Adipose tissue (tissue), 3 donors: Measurements from ENCODE around the gene RHOJ. TPM values are rescaled to one million over a fixed set of nuclear protein-coding genes. Genes with fewer than 3 reads are reported as not detected.

Experiments used
- H3K27ac ChIP-seq: one replicate; pipeline ENCODE4 v1.5.1; 2013; ENCODE audit warnings: low read depth, low read length
- WGBS, 3 donors: extraction: QIAGEN DNeasy Blood & Tissue Kit; methylation state at CpG; one replicate each; pipeline ENCODE4 v1.1.7; 2013; 5-methylcytosine and 5-hydroxymethylcytosine counted together
- polyA plus RNA-seq, 3 donors: library from polyadenylated mRNA; stranded (reverse); fragments of 200-250 nt; gene quantifications; one replicate each; pipeline ENCODE4 v1.2.3, GENCODE V29; 2013
- donor health status: healthy with polysubstance abuse.
- donor health status: Bipolar disorder and iron deficiency.
- donor health status: healthy.

RHOJ gene
- polyA plus RNA-seq, 3 donors = 3.9 to 22.0 (median 17.6) TPM

- 93 to 100% (median 93%) methylated on average over 2 of the region's 2 CpGs for WGBS, 3 donors
Measured at GRCh38 chr14:63203015-63203414, 1.2 kb upstream of the RHOJ start.

GRCh38 chr14:63203618-63204406 lies 431 bp upstream of the RHOJ start:
- no peak overlapping the region for H3K27ac ChIP-seq
- WGBS, 3 donors = 8 to 11% (median 10%) methylated on average over 11 of the region's 11 CpGs

More at GRCh38 chr14:63203015-63203414, 1.2 kb upstream of the RHOJ start:
- H3K27ac ChIP-seq = no peak overlapping the region

GRCh38 chr14:63205044-63205575 lies 867 bp downstream of the RHOJ start:
- WGBS, 3 donors = 37 to 57% (median 50%) methylated on average over 10 of the region's 10 CpGs
- H3K27ac ChIP-seq = no peak overlapping the region

- H3K27ac ChIP-seq = no peak overlapping the region
Measured at GRCh38 chr14:63205866-63206265, 1.6 kb downstream of the RHOJ start.

GRCh38 chr14:63209160-63209559 lies 4.9 kb downstream of the RHOJ start:
- 96 to 100% (median 97%) methylated on average over 1 of the region's 1 CpG for WGBS, 3 donors
- no peak overlapping the region for H3K27ac ChIP-seq

GRCh38 chr14:63210812-63211211 lies 6.6 kb downstream of the RHOJ start:
- WGBS, 3 donors = 0% methylated on average over 1 of the region's 1 CpG
- H3K27ac ChIP-seq = no peak overlapping the region

GRCh38 chr14:63212209-63212608 lies 8.0 kb downstream of the RHOJ start:
- 75 to 82% (median 77%) methylated on average over 2 of the region's 2 CpGs for WGBS, 3 donors

GRCh38 chr14:63212776-63213500 lies 8.7 kb downstream of the RHOJ start:
- 84 to 95% (median 91%) methylated on average over 2 of the region's 2 CpGs for WGBS, 3 donors
- no peak overlapping the region for H3K27ac ChIP-seq

More at GRCh38 chr14:63212209-63212608, 8.0 kb downstream of the RHOJ start:
- no peak overlapping the region for H3K27ac ChIP-seq

GRCh38 chr14:63214417-63215196 lies 10.4 kb downstream of the RHOJ start:
- WGBS, 3 donors = 74 to 85% (median 81%) methylated on average over 5 of the region's 5 CpGs
- no peak overlapping the region for H3K27ac ChIP-seq

- H3K27ac ChIP-seq = no peak overlapping the region
- 67 to 79% (median 79%) methylated on average over 3 of the region's 3 CpGs for WGBS, 3 donors
Measured at GRCh38 chr14:63220526-63220925, 16.3 kb downstream of the RHOJ start.

- H3K27ac ChIP-seq = no peak overlapping the region
- 64 to 84% (median 82%) methylated on average over 3 of the region's 3 CpGs for WGBS, 3 donors
Measured at GRCh38 chr14:63223596-63223995, 19.4 kb downstream of the RHOJ start.

- WGBS, 3 donors = 71 to 76% (median 74%) methylated on average over 4 of the region's 4 CpGs
- no peak overlapping the region for H3K27ac ChIP-seq
Measured at GRCh38 chr14:63224196-63224595, 20.0 kb downstream of the RHOJ start.

- WGBS, 3 donors = 61 to 68% (median 68%) methylated on average over 2 of the region's 2 CpGs
- H3K27ac ChIP-seq = no peak overlapping the region
Measured at GRCh38 chr14:63228217-63228616, 24.0 kb downstream of the RHOJ start.

GRCh38 chr14:63229330-63230059 lies 25.3 kb downstream of the RHOJ start:
- 64 to 81% (median 73%) methylated on average over 5 of the region's 5 CpGs for WGBS, 3 donors
- no peak overlapping the region for H3K27ac ChIP-seq

GRCh38 chr14:63231766-63232165 lies 27.5 kb downstream of the RHOJ start:
- no peak overlapping the region for H3K27ac ChIP-seq
- WGBS, 3 donors = 81 to 92% (median 86%) methylated on average over 3 of the region's 3 CpGs

GRCh38 chr14:63237791-63238190 lies 33.5 kb downstream of the RHOJ start:
- no peak overlapping the region for H3K27ac ChIP-seq
- 74 to 96% (median 92%) methylated on average over 7 of the region's 7 CpGs for WGBS, 3 donors

- H3K27ac ChIP-seq = no peak overlapping the region
- WGBS, 3 donors = 70 to 80% (median 72%) methylated on average over 2 of the region's 2 CpGs
Measured at GRCh38 chr14:63240221-63240620, 36.0 kb downstream of the RHOJ start.

- 75 to 89% (median 78%) methylated on average over 4 of the region's 4 CpGs for WGBS, 3 donors
- H3K27ac ChIP-seq = no peak overlapping the region
Measured at GRCh38 chr14:63241096-63241495, 36.9 kb downstream of the RHOJ start.
